ENCODE data around the gene KIAA0513. TPM values are rescaled to one million over a fixed set of nuclear protein-coding genes. Genes with fewer than 3 reads are reported as not detected.

The KIAA0513 gene
- total RNA-seq, 1 experiment from 2014 or later: 6.6 TPM

DNA sequence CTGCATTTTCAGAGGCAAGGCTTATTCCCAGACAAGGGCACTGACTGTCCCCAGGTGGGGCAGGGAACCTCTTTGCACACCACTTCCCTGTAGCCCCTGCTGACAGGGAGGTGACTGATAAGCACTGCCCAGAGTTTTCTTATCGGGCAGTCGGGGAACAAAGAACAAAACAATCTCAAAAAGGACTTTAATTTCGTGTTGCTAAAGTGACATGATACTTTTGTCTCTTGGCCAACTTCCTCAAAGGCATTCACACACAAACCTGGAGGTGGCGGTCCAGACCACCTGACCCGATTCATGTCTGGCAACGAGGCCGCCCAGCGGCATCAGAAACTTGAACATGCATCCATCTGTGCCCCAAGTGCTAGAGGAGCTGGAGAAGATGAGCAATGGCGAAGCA is 45.2 kb upstream of the KIAA0513 start:
- BruUV-seq (replicated peaks): no TSS peak
- no peak overlapping the region for H2AFZ ChIP-seq (ENCODE audit: low read depth, low read length, poor library complexity, severe bottlenecking)
- TF ChIP-seq, protein P1, sequence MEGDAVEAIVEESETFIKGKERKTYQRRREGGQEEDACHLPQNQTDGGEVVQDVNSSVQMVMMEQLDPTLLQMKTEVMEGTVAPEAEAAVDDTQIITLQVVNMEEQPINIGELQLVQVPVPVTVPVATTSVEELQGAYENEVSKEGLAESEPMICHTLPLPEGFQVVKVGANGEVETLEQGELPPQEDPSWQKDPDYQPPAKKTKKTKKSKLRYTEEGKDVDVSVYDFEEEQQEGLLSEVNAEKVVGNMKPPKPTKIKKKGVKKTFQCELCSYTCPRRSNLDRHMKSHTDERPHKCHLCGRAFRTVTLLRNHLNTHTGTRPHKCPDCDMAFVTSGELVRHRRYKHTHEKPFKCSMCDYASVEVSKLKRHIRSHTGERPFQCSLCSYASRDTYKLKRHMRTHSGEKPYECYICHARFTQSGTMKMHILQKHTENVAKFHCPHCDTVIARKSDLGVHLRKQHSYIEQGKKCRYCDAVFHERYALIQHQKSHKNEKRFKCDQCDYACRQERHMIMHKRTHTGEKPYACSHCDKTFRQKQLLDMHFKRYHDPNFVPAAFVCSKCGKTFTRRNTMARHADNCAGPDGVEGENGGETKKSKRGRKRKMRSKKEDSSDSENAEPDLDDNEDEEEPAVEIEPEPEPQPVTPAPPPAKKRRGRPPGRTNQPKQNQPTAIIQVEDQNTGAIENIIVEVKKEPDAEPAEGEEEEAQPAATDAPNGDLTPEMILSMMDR (IDR thresholded peaks at IDR 0.05 in 2 of 3, conservative IDR thresholded peaks at IDR 0.05 in 1 of 3; ENCODE audit: borderline replicate concordance in 1 of 3, insufficient read depth in 1 of 3, low read depth in 2 of 3, low read length in 2 of 3): 0 out of 6 replicates have a peak, but pooled peaks of 1 of the 3 experiments have one; percentile 10
- TF ChIP-seq POLR2AphosphoS5 (IDR thresholded peaks at IDR 0.05; ENCODE audit: low read depth, low read length) (no peak), YY1 (IDR thresholded peaks at IDR 0.05; ENCODE audit: extremely low read depth, insufficient replicate concordance, low read depth, low read length) (no peak), SIN3A (IDR thresholded peaks at IDR 0.05; ENCODE audit: low read depth) (no peak), EGR1 (IDR thresholded peaks at IDR 0.05; ENCODE audit: low read depth) (no peak), ELF1 (IDR thresholded peaks at IDR 0.05; ENCODE audit: borderline replicate concordance, low read depth) (no peak), ZFX (IDR thresholded peaks at IDR 0.05) (no peak), RAD21 (IDR thresholded peaks at IDR 0.05; ENCODE audit: low read depth) (peak; percentile 32), EZH2phosphoT487 (IDR thresholded peaks at IDR 0.05; ENCODE audit: borderline replicate concordance) (no peak), CEBPB (IDR thresholded peaks at IDR 0.05; ENCODE audit: low read depth) (no peak), JUND (IDR thresholded peaks at IDR 0.05) (no peak), POLR2A (IDR thresholded peaks at IDR 0.05; ENCODE audit: borderline replicate concordance, extremely low read depth, insufficient read depth, insufficient read length) (no peak), FOSL1 (IDR thresholded peaks at IDR 0.05; ENCODE audit: low read depth) (no peak), CBX3 (IDR thresholded peaks at IDR 0.05; ENCODE audit: low read depth) (no peak), EZH2 (IDR thresholded peaks at IDR 0.05) (no peak)
- TF ChIP-seq, protein P2, sequence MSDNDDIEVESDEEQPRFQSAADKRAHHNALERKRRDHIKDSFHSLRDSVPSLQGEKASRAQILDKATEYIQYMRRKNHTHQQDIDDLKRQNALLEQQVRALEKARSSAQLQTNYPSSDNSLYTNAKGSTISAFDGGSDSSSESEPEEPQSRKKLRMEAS (IDR thresholded peaks at IDR 0.05): no peak
- TF ChIP-seq, protein P3, sequence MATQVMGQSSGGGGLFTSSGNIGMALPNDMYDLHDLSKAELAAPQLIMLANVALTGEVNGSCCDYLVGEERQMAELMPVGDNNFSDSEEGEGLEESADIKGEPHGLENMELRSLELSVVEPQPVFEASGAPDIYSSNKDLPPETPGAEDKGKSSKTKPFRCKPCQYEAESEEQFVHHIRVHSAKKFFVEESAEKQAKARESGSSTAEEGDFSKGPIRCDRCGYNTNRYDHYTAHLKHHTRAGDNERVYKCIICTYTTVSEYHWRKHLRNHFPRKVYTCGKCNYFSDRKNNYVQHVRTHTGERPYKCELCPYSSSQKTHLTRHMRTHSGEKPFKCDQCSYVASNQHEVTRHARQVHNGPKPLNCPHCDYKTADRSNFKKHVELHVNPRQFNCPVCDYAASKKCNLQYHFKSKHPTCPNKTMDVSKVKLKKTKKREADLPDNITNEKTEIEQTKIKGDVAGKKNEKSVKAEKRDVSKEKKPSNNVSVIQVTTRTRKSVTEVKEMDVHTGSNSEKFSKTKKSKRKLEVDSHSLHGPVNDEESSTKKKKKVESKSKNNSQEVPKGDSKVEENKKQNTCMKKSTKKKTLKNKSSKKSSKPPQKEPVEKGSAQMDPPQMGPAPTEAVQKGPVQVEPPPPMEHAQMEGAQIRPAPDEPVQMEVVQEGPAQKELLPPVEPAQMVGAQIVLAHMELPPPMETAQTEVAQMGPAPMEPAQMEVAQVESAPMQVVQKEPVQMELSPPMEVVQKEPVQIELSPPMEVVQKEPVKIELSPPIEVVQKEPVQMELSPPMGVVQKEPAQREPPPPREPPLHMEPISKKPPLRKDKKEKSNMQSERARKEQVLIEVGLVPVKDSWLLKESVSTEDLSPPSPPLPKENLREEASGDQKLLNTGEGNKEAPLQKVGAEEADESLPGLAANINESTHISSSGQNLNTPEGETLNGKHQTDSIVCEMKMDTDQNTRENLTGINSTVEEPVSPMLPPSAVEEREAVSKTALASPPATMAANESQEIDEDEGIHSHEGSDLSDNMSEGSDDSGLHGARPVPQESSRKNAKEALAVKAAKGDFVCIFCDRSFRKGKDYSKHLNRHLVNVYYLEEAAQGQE (IDR thresholded peaks at IDR 0.05; ENCODE audit: low read depth): no peak
- TF ChIP-seq, protein P4, sequence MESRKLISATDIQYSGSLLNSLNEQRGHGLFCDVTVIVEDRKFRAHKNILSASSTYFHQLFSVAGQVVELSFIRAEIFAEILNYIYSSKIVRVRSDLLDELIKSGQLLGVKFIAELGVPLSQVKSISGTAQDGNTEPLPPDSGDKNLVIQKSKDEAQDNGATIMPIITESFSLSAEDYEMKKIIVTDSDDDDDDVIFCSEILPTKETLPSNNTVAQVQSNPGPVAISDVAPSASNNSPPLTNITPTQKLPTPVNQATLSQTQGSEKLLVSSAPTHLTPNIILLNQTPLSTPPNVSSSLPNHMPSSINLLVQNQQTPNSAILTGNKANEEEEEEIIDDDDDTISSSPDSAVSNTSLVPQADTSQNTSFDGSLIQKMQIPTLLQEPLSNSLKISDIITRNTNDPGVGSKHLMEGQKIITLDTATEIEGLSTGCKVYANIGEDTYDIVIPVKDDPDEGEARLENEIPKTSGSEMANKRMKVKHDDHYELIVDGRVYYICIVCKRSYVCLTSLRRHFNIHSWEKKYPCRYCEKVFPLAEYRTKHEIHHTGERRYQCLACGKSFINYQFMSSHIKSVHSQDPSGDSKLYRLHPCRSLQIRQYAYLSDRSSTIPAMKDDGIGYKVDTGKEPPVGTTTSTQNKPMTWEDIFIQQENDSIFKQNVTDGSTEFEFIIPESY (IDR thresholded peaks at IDR 0.05; ENCODE audit: extremely low read depth, insufficient replicate concordance, low read length): no peak
- no peaks in the 10 kb centered on the region for H3K27me3 ChIP-seq (ENCODE audit: insufficient read depth, low read length)
- H3K4me3 ChIP-seq (replicated peaks in 1 of 2; ENCODE audit: low read depth in 1 of 2, low read length in 2 of 2): no peak overlapping the region
- ChIA-PET RAD21 (ENCODE audit: low non-redundant PET in 1 of 2, low total read pairs in 2 of 2, uncharacterized antibody in 2 of 2, unreplicated experiment in 2 of 2) (no interaction called here), CTCF (interaction anchor here (1.3 kb wide), 1 partner anchor 104 kb away, joined by 6 read pairs; no protein-coding TSS in a partner anchor), POLR2A (no interaction called here)
- H3K36me3 ChIP-seq (ENCODE audit: control insufficient read depth in 1 of 2, insufficient read depth in 2 of 2, low read length in 2 of 2): peaks cover 20 to 44% of the 10 kb centered on the region in 2 experiments; a peak in 3 of 4 replicates
- H3K27ac ChIP-seq (ENCODE audit: low read depth, low read length): no peak overlapping the region
- H3K9me2 ChIP-seq (ENCODE audit: insufficient read depth): no peaks in the 10 kb centered on the region
- H3K79me2 ChIP-seq (ENCODE audit: insufficient read depth, low read length): peaks cover 45% of the 10 kb centered on the region
- intact Hi-C loops (cut with micrococcal nuclease): no loop called here
- H3K4me1 ChIP-seq (ENCODE audit: control insufficient read depth in 1 of 2, insufficient read depth in 2 of 2, low read length in 2 of 2): peaks cover 22 to 30% of the 10 kb centered on the region in 2 experiments
- H3K4me2 ChIP-seq (ENCODE audit: low read length): no peak overlapping the region
- no peak for ATAC-seq
- H3K9me3 ChIP-seq (ENCODE audit: control insufficient read depth in 1 of 2, insufficient read depth in 1 of 2, low read depth in 1 of 2, low read length in 2 of 2): no peaks in the 10 kb centered on the region
- DNase-seq (ENCODE audit: low read depth, low spot score): no peak
- H4K20me1 ChIP-seq (ENCODE audit: insufficient read depth): no peaks in the 10 kb centered on the region; the same call in 1 of the 2 replicates
- no peak overlapping the region for H3K9ac ChIP-seq (ENCODE audit: low read length)
